Measurements from ENCODE around the gene TBX4.

Gene TBX4

GRCh38 chr17:61412143-61412859 is 39.9 kb upstream of the TBX4 start:
- Histone ChIP-seq H2AFZ (ENCODE audit: low read length) (peak overlapping the region; percentile 100), H3K9me3 (replicated peaks in 1 of 2; ENCODE audit: control insufficient read depth in 2 of 2, insufficient read depth in 1 of 2, low read depth in 1 of 2, low read length in 2 of 2) (peaks cover 0 to 23% of the 10 kb centered on the region in 2 donors), H3K4ac (ENCODE audit: low read length) (no peak overlapping the region), H3K23ac (ENCODE audit: low read depth, low read length, poor library complexity) (peak overlapping the region; percentile 77), H3K36me3 (replicated peaks in 1 of 2; ENCODE audit: control insufficient read depth in 2 of 2, insufficient read depth in 2 of 2, low read length in 2 of 2) (no peaks in the 10 kb centered on the region), H3K4me2 (ENCODE audit: insufficient read depth, low read length, poor library complexity, severe bottlenecking) (peak overlapping the region; percentile 90), H3K27ac (replicated peaks; ENCODE audit: low read length) (no peak overlapping the region), H4K8ac (ENCODE audit: low read depth, low read length) (no peak overlapping the region), H3K14ac (ENCODE audit: low read length) (no peak overlapping the region), H3K18ac (ENCODE audit: low read length) (peak overlapping the region; percentile 94), H3K4me1 (ENCODE audit: control insufficient read depth in 2 of 2, insufficient read depth in 1 of 2, low read depth in 1 of 2, low read length in 2 of 2) (peaks cover 6 to 13% of the 10 kb centered on the region in 2 donors), H2BK120ac (ENCODE audit: low read depth, low read length) (no peak overlapping the region), H2BK15ac (ENCODE audit: low read length) (peak overlapping the region; percentile 32), H3K4me3 (ENCODE audit: low read length in 2 of 2) (peak overlapping the region; percentile 60 to 77), H2BK12ac (ENCODE audit: low read length) (no peak overlapping the region), H3K27me3 (ENCODE audit: control insufficient read depth in 3 of 3, insufficient read depth in 3 of 3, low read depth in 1 of 3, low read length in 3 of 3) (peaks cover 30 to 72% (median 59%) of the 10 kb centered on the region in 3 experiments), H3K79me1 (ENCODE audit: low read depth, low read length) (no peaks in the 10 kb centered on the region), H2AK5ac (ENCODE audit: low read depth, low read length) (no peak overlapping the region), H3K9ac (ENCODE audit: low read depth, low read length, poor library complexity) (peak overlapping the region; percentile 92), H4K91ac (ENCODE audit: low read depth, low read length, poor library complexity) (no peak overlapping the region), H2BK5ac (ENCODE audit: low read length) (peak overlapping the region; percentile 62)
- whole genome bisulfite sequencing, 2 donors (ENCODE audit: extremely low coverage in 2 of 2, insufficient read length in 2 of 2, insufficient replicate concordance in 1 of 2): no CpG with 5 or more reads among the region's 69 CpGs
- peak; percentile 82 for DNase-seq (ENCODE audit: low spot score)

GRCh38 chr17:61412860-61413660 is 39.2 kb upstream of the TBX4 start:
- no peak for DNase-seq (ENCODE audit: low spot score)
- Histone ChIP-seq H3K4ac (ENCODE audit: low read length) (no peak overlapping the region), H3K79me1 (ENCODE audit: low read depth, low read length) (no peaks in the 10 kb centered on the region), H3K9me3 (replicated peaks in 1 of 2; ENCODE audit: control insufficient read depth in 2 of 2, insufficient read depth in 1 of 2, low read depth in 1 of 2, low read length in 2 of 2) (peaks cover 0 to 23% of the 10 kb centered on the region in 2 donors), H3K4me3 (ENCODE audit: low read length in 2 of 2) (peak overlapping the region; percentile 60 to 77), H3K4me1 (ENCODE audit: control insufficient read depth in 2 of 2, insufficient read depth in 1 of 2, low read depth in 1 of 2, low read length in 2 of 2) (peaks cover 6 to 13% of the 10 kb centered on the region in 2 donors), H3K23ac (ENCODE audit: low read depth, low read length, poor library complexity) (peak overlapping the region; percentile 77), H4K91ac (ENCODE audit: low read depth, low read length, poor library complexity) (no peak overlapping the region), H3K4me2 (ENCODE audit: insufficient read depth, low read length, poor library complexity, severe bottlenecking) (peak overlapping the region; percentile 90), H3K9ac (ENCODE audit: low read depth, low read length, poor library complexity) (peak overlapping the region; percentile 92), H2BK120ac (ENCODE audit: low read depth, low read length) (no peak overlapping the region), H2AK5ac (ENCODE audit: low read depth, low read length) (no peak overlapping the region), H2BK5ac (ENCODE audit: low read length) (no peak overlapping the region), H3K27ac (replicated peaks; ENCODE audit: low read length) (no peak overlapping the region), H3K36me3 (replicated peaks in 1 of 2; ENCODE audit: control insufficient read depth in 2 of 2, insufficient read depth in 2 of 2, low read length in 2 of 2) (no peaks in the 10 kb centered on the region), H3K27me3 (ENCODE audit: control insufficient read depth in 3 of 3, insufficient read depth in 3 of 3, low read depth in 1 of 3, low read length in 3 of 3) (peaks cover 23 to 64% (median 51%) of the 10 kb centered on the region in 3 experiments), H2BK12ac (ENCODE audit: low read length) (no peak overlapping the region), H2AFZ (ENCODE audit: low read length) (peak overlapping the region; percentile 100), H2BK15ac (ENCODE audit: low read length) (peak overlapping the region; percentile 32), H3K18ac (ENCODE audit: low read length) (peak overlapping the region; percentile 94), H4K8ac (ENCODE audit: low read depth, low read length) (no peak overlapping the region), H3K14ac (ENCODE audit: low read length) (no peak overlapping the region)
- WGBS, 2 donors (ENCODE audit: extremely low coverage in 2 of 2, insufficient read length in 2 of 2, insufficient replicate concordance in 1 of 2): no CpG with 5 or more reads among the region's 38 CpGs

- Histone ChIP-seq H4K8ac (ENCODE audit: low read depth, low read length) (no peak overlapping the region), H3K27ac (replicated peaks; ENCODE audit: low read length) (no peak overlapping the region), H3K18ac (ENCODE audit: low read length) (no peak overlapping the region), H3K9me3 (replicated peaks in 1 of 2; ENCODE audit: control insufficient read depth in 2 of 2, insufficient read depth in 1 of 2, low read depth in 1 of 2, low read length in 2 of 2) (peaks cover 0 to 23% of the 10 kb centered on the region in 2 donors), H3K4me1 (ENCODE audit: control insufficient read depth in 2 of 2, insufficient read depth in 1 of 2, low read depth in 1 of 2, low read length in 2 of 2) (peaks cover 6 to 13% of the 10 kb centered on the region in 2 donors), H3K36me3 (replicated peaks in 1 of 2; ENCODE audit: control insufficient read depth in 2 of 2, insufficient read depth in 2 of 2, low read length in 2 of 2) (no peaks in the 10 kb centered on the region), H4K91ac (ENCODE audit: low read depth, low read length, poor library complexity) (no peak overlapping the region), H3K4me2 (ENCODE audit: insufficient read depth, low read length, poor library complexity, severe bottlenecking) (no peak overlapping the region), H3K79me1 (ENCODE audit: low read depth, low read length) (no peaks in the 10 kb centered on the region), H2BK12ac (ENCODE audit: low read length) (no peak overlapping the region), H2BK120ac (ENCODE audit: low read depth, low read length) (no peak overlapping the region), H2AK5ac (ENCODE audit: low read depth, low read length) (no peak overlapping the region), H3K14ac (ENCODE audit: low read length) (no peak overlapping the region), H3K27me3 (ENCODE audit: control insufficient read depth in 3 of 3, insufficient read depth in 3 of 3, low read depth in 1 of 3, low read length in 3 of 3) (peaks cover 18 to 58% (median 45%) of the 10 kb centered on the region in 3 experiments), H3K9ac (ENCODE audit: low read depth, low read length, poor library complexity) (no peak overlapping the region), H3K4ac (ENCODE audit: low read length) (no peak overlapping the region), H2BK15ac (ENCODE audit: low read length) (no peak overlapping the region), H3K23ac (ENCODE audit: low read depth, low read length, poor library complexity) (no peak overlapping the region), H2AFZ (ENCODE audit: low read length) (no peak overlapping the region), H2BK5ac (ENCODE audit: low read length) (no peak overlapping the region), H3K4me3 (ENCODE audit: low read length in 2 of 2) (no peak overlapping the region)
- no CpG with 5 or more reads among the region's 8 CpGs for WGBS, 2 donors (ENCODE audit: extremely low coverage in 2 of 2, insufficient read length in 2 of 2, insufficient replicate concordance in 1 of 2)
- no peak for DNase-seq (ENCODE audit: low spot score)
These were observed 38.5 kb upstream of the TBX4 start for GRCh38 chr17:61413661-61414126.
